ENCODE results near the gene PLB1. TPM values are rescaled to one million over a fixed set of nuclear protein-coding genes. Genes with fewer than 3 reads are reported as not detected.

PLB1 gene
- total RNA-seq, 2 experiments from 2014 or later: 0.25 to 0.50 TPM

DNA sequence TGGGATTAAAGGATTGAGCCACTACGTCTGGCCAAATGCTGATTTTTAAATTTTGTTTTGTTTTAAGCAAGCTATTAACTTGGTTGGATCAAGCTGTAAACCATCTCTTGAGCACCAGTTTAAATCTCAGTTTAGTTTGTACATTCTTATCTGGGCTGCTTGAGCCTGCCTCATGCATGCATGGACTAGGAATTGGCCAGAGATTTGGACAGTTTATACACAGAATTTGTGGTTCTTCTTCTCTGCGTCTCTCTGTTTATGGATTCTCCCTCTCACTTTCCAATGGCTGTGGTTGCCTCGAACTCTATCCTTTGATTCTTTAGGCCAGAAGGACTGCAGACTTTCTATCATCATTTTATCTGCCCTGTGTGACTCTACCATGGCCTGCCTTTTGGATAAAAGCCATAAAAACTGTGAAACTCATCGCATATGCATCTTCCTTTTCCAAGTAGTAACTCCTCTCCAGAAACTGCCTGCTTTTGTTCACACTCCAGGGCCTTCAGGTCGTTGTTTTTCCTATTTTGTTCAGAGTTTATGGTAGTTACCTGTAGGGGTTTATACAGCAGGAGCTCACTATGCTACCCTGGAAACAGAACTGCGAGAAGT, 32.5 kb upstream of the PLB1 start:
- Mint-ChIP-seq H3K4me3 (no peak overlapping the region), H3K27me3 (peaks cover 10% of the 10 kb centered on the region), H3K9me3 (peaks cover 15% of the 10 kb centered on the region), H3K27ac (no peak overlapping the region), H3K4me1 (ENCODE audit: low read depth) (peaks cover 24% of the 10 kb centered on the region), H3K36me3 (ENCODE audit: low read depth) (peaks cover 6% of the 10 kb centered on the region)
- DNase-seq (no peak), ATAC-seq (no peak)
- TF ChIP-seq, protein P1, sequence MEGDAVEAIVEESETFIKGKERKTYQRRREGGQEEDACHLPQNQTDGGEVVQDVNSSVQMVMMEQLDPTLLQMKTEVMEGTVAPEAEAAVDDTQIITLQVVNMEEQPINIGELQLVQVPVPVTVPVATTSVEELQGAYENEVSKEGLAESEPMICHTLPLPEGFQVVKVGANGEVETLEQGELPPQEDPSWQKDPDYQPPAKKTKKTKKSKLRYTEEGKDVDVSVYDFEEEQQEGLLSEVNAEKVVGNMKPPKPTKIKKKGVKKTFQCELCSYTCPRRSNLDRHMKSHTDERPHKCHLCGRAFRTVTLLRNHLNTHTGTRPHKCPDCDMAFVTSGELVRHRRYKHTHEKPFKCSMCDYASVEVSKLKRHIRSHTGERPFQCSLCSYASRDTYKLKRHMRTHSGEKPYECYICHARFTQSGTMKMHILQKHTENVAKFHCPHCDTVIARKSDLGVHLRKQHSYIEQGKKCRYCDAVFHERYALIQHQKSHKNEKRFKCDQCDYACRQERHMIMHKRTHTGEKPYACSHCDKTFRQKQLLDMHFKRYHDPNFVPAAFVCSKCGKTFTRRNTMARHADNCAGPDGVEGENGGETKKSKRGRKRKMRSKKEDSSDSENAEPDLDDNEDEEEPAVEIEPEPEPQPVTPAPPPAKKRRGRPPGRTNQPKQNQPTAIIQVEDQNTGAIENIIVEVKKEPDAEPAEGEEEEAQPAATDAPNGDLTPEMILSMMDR (IDR thresholded peaks at IDR 0.05): no peak
- POLR2A ChIA-PET: interaction anchor here (1.2 kb wide), 1 partner anchor 15 kb away, joined by 3 read pairs; no protein-coding TSS in a partner anchor
- CTCF ChIA-PET: interaction anchor here (0.8 to 3.4 kb wide), 2 partner anchors 11 to 782 kb away, joined by 3 to 14 read pairs; no protein-coding TSS in a partner anchor
- intact Hi-C loops (cut with micrococcal nuclease): no loop called here

DNA sequence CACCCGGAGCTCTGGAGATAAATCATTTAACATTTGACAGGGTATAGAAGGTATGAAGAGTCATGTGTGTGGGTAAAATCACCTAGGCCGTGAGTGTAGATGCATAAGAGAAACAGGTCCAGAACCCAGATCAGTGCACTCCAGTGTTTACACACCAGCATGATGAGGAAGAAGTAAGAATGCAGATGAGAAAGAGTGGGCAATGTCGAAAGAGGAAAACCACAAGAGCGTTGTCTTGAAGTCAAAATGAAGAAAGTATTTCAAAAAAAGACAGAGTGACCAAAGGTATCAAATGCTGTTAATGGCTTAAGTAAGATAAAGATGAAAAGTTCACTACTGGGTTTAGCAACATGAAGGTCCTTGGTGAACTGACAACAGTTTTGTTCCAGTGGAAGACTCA, 32.0 kb upstream of the PLB1 start:
- no peak overlapping the region for H3K4me3 Mint-ChIP-seq
- H3K36me3 Mint-ChIP-seq (ENCODE audit: low read depth): peaks cover 6% of the 10 kb centered on the region
- H3K4me1 Mint-ChIP-seq (ENCODE audit: low read depth): peaks cover 24% of the 10 kb centered on the region
- ATAC-seq (no peak), DNase-seq (no peak)
- POLR2A ChIA-PET: interaction anchor here (1.2 kb wide), 1 partner anchor 15 kb away, joined by 3 read pairs; no protein-coding TSS in a partner anchor
- H3K27ac Mint-ChIP-seq: no peak overlapping the region
- intact Hi-C loops (cut with micrococcal nuclease): no loop called here
- H3K27me3 Mint-ChIP-seq: peaks cover 14% of the 10 kb centered on the region
- H3K9me3 Mint-ChIP-seq: peaks cover 15% of the 10 kb centered on the region
- CTCF ChIA-PET: interaction anchor here (3.4 kb wide), 1 partner anchor 11 kb away, joined by 14 read pairs; no protein-coding TSS in a partner anchor
- TF ChIP-seq, protein P1 (IDR thresholded peaks at IDR 0.05): no peak

DNA sequence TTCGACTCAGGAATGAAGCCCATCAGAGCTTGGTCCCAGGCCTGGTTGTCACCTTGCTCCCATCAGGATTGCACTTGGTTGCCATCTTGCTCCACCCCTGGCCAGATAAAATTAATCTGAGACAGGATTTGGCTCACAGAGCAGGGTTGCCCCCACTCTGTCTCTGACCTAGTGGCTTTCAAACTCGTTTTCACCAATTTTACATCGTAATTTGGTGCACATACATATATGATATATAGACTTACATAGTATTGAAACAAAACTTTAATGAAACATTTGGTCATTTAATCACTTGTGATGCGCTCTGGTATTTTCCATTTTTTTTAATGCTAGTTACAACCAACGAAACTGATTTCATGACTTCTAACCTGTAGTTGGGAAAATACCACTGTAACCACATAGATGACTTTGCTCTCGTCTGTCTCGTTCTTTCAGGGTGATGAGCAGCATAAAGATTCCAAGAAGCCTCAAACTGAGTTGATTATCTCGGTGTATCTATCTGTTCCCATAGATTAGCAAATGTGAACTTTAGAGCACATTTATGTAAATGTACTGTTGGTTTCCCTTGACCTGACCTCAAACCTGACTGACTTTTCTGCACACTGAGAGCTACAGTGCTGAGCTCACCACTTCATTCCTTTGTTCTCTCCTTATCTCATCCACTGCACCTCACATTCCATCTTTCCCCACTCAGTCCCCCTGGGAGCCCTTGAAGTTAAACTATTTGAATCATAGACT, 30.5 kb upstream of the PLB1 start:
- ATAC-seq (peak; percentile 94), DNase-seq (peak; percentile 43)
- ChIA-PET POLR2A (interaction anchor here (0.7 to 1.8 kb wide), 4 partner anchors 10 to 1783 kb away, joined by 3 read pairs; no protein-coding TSS in a partner anchor), CTCF (interaction anchor here (1.1 kb wide), 1 partner anchor 10 kb away, joined by 3 read pairs; no protein-coding TSS in a partner anchor)
- peaks cover 15% of the 10 kb centered on the region for H3K9me3 Mint-ChIP-seq
- peaks cover 29% of the 10 kb centered on the region for H3K4me1 Mint-ChIP-seq (ENCODE audit: low read depth)
- no peak overlapping the region for H3K4me3 Mint-ChIP-seq
- peaks cover 6% of the 10 kb centered on the region for H3K36me3 Mint-ChIP-seq (ENCODE audit: low read depth)
- H3K27ac Mint-ChIP-seq: peak overlapping the region; percentile 82
- TF ChIP-seq, protein P1 (IDR thresholded peaks at IDR 0.05): no peak
- H3K27me3 Mint-ChIP-seq: peaks cover 14% of the 10 kb centered on the region
- intact Hi-C loops (cut with micrococcal nuclease): no loop called here

DNA sequence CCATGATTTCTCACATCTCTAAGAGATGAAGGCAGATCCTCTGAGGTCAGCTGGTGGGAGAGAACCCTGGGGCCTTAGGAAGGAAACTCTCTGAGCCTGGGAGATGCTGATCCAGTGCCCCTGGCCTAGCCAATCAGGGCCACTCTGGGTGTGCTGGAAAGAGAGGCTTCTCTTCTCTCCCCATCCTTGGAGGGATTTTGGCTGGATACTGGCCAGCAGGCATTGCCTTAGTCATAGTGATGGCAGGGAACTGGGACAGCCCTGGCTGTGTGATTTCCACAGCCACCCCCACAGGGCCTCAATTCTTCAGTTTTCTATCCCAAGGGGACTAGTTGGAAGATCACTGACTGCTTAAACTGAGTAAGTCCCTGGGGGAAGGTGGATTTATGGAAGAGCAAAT, 26.6 kb upstream of the PLB1 start:
- H3K27me3 Mint-ChIP-seq: peaks cover 4% of the 10 kb centered on the region
- ATAC-seq (no peak), DNase-seq (no peak)
- H3K4me1 Mint-ChIP-seq (ENCODE audit: low read depth): peaks cover 31% of the 10 kb centered on the region
- ChIA-PET POLR2A (interaction anchor here (1.0 to 1.5 kb wide), 2 partner anchors 67 to 320 kb away, joined by 3 read pairs; no protein-coding TSS in a partner anchor), CTCF (no interaction called here)
- intact Hi-C loops (cut with micrococcal nuclease): no loop called here
- H3K36me3 Mint-ChIP-seq (ENCODE audit: low read depth): no peaks in the 10 kb centered on the region
- H3K27ac Mint-ChIP-seq: no peak overlapping the region
- TF ChIP-seq, protein P1 (IDR thresholded peaks at IDR 0.05): no peak
- peaks cover 4% of the 10 kb centered on the region for H3K9me3 Mint-ChIP-seq
- no peak overlapping the region for H3K4me3 Mint-ChIP-seq
